ENCODE measurements around the gene ERICH3. TPM values are rescaled to one million over a fixed set of nuclear protein-coding genes. Genes with fewer than 3 reads are reported as not detected.

The ERICH3 gene
- total RNA-seq, 1 donor from 2014 or later, result not detected

GRCh38 chr1:74592580-74593355 lies 80.8 kb downstream of the ERICH3 start:
- Histone ChIP-seq H3F3A (ENCODE audit: low read depth) (no peaks in the 10 kb centered on the region), H3K36me3 (no peaks in the 10 kb centered on the region), H2AFZ (replicated peaks) (no peak overlapping the region), H3K9me3 (ENCODE audit: low read depth) (no peaks in the 10 kb centered on the region), H3K79me2 (ENCODE audit: low read depth) (no peaks in the 10 kb centered on the region), H4K20me1 (ENCODE audit: low read depth) (no peaks in the 10 kb centered on the region), H3K4me2 (no peak overlapping the region), H3K27ac (no peak overlapping the region), H3K4me1 (peaks cover 3% of the 10 kb centered on the region), H3K27me3 (no peaks in the 10 kb centered on the region), H3K9ac (no peak overlapping the region), H3K4me3 (no peak overlapping the region)
- Mint-ChIP-seq H3K27me3 (ENCODE audit: insufficient read depth, low read depth) (no peaks in the 10 kb centered on the region), H3K36me3 (no peaks in the 10 kb centered on the region), H3K27ac (no peak overlapping the region), H3K4me3 (no peak overlapping the region), H3K4me1 (peaks cover 3% of the 10 kb centered on the region), H3K9me3 (no peaks in the 10 kb centered on the region)
- DNase-seq (ENCODE audit: low spot score), result no peak
- no peak for TF ChIP-seq EZH2 (IDR thresholded peaks at IDR 0.05)
- no peak for TF ChIP-seq EZH2phosphoT487 (IDR thresholded peaks at IDR 0.05)
- TF ChIP-seq, protein P1, sequence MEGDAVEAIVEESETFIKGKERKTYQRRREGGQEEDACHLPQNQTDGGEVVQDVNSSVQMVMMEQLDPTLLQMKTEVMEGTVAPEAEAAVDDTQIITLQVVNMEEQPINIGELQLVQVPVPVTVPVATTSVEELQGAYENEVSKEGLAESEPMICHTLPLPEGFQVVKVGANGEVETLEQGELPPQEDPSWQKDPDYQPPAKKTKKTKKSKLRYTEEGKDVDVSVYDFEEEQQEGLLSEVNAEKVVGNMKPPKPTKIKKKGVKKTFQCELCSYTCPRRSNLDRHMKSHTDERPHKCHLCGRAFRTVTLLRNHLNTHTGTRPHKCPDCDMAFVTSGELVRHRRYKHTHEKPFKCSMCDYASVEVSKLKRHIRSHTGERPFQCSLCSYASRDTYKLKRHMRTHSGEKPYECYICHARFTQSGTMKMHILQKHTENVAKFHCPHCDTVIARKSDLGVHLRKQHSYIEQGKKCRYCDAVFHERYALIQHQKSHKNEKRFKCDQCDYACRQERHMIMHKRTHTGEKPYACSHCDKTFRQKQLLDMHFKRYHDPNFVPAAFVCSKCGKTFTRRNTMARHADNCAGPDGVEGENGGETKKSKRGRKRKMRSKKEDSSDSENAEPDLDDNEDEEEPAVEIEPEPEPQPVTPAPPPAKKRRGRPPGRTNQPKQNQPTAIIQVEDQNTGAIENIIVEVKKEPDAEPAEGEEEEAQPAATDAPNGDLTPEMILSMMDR (IDR thresholded peaks at IDR 0.05), result no peak

- no peak overlapping the region for H3K9ac ChIP-seq
- Mint-ChIP-seq H3K36me3 (no peaks in the 10 kb centered on the region), H3K4me3 (no peak overlapping the region), H3K27me3 (ENCODE audit: insufficient read depth, low read depth) (no peaks in the 10 kb centered on the region), H3K4me1 (peaks cover 3% of the 10 kb centered on the region), H3K9me3 (no peaks in the 10 kb centered on the region), H3K27ac (no peak overlapping the region)
- no peaks in the 10 kb centered on the region for H3K27me3 ChIP-seq
- no peak overlapping the region for H3K4me3 ChIP-seq
- H2AFZ ChIP-seq (replicated peaks), result no peak overlapping the region
- H3K4me1 ChIP-seq, result peaks cover 3% of the 10 kb centered on the region
- H4K20me1 ChIP-seq (ENCODE audit: low read depth), result no peaks in the 10 kb centered on the region
- no peak overlapping the region for H3K4me2 ChIP-seq
- no peak for TF ChIP-seq EZH2 (IDR thresholded peaks at IDR 0.05)
- TF ChIP-seq EZH2phosphoT487 (IDR thresholded peaks at IDR 0.05), result no peak
- TF ChIP-seq, protein P1 (IDR thresholded peaks at IDR 0.05), result no peak
- H3K36me3 ChIP-seq, result no peaks in the 10 kb centered on the region
- H3F3A ChIP-seq (ENCODE audit: low read depth), result no peaks in the 10 kb centered on the region
- no peaks in the 10 kb centered on the region for H3K9me3 ChIP-seq (ENCODE audit: low read depth)
- no peak for DNase-seq (ENCODE audit: low spot score)
- H3K27ac ChIP-seq, result no peak overlapping the region
- H3K79me2 ChIP-seq (ENCODE audit: low read depth), result no peaks in the 10 kb centered on the region
These were observed 81.6 kb downstream of the ERICH3 start for GRCh38 chr1:74591949-74592348.

DNA sequence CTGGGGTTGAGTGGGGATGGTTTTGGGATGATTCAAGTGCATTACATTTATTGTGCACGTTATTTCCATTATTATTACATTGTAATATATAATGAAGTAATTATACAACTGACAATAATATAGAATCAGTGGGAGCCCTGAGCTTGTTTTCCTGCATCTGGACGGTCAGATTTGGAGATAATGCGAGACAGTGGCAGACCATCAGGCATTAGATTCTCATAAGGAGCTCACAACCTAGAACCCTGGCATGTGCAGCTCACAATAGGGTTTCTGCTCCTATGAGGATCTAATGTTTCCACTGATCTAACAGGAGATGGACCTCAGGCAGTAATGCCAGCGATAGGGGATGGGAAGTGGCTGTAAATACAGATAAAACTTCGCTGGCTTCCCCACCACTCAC lies 83.3 kb downstream of the ERICH3 start:
- Mint-ChIP-seq H3K9me3 (no peaks in the 10 kb centered on the region), H3K36me3 (no peaks in the 10 kb centered on the region), H3K27ac (no peak overlapping the region), H3K4me3 (no peak overlapping the region), H3K27me3 (ENCODE audit: insufficient read depth, low read depth) (no peaks in the 10 kb centered on the region), H3K4me1 (peaks cover 3% of the 10 kb centered on the region)
- H3K9me3 ChIP-seq (ENCODE audit: low read depth), result no peaks in the 10 kb centered on the region
- DNase-seq (ENCODE audit: low spot score), result no peak
- H3K4me2 ChIP-seq, result no peak overlapping the region
- H3K4me1 ChIP-seq, result peaks cover 3% of the 10 kb centered on the region
- no peaks in the 10 kb centered on the region for H3K36me3 ChIP-seq
- H4K20me1 ChIP-seq (ENCODE audit: low read depth), result no peaks in the 10 kb centered on the region
- no peak overlapping the region for H2AFZ ChIP-seq (replicated peaks)
- H3F3A ChIP-seq (ENCODE audit: low read depth), result no peaks in the 10 kb centered on the region
- no peaks in the 10 kb centered on the region for H3K79me2 ChIP-seq (ENCODE audit: low read depth)
- H3K27ac ChIP-seq, result no peak overlapping the region
- TF ChIP-seq EZH2phosphoT487 (IDR thresholded peaks at IDR 0.05), result no peak
- TF ChIP-seq, protein P1 (IDR thresholded peaks at IDR 0.05), result no peak
- no peak for TF ChIP-seq EZH2 (IDR thresholded peaks at IDR 0.05)
- H3K4me3 ChIP-seq, result no peak overlapping the region
- H3K27me3 ChIP-seq, result no peaks in the 10 kb centered on the region
- no peak overlapping the region for H3K9ac ChIP-seq

Data from neural progenitor cell (in vitro differentiated cells).